Measurements from ENCODE around the gene CPNE6.

DNA sequence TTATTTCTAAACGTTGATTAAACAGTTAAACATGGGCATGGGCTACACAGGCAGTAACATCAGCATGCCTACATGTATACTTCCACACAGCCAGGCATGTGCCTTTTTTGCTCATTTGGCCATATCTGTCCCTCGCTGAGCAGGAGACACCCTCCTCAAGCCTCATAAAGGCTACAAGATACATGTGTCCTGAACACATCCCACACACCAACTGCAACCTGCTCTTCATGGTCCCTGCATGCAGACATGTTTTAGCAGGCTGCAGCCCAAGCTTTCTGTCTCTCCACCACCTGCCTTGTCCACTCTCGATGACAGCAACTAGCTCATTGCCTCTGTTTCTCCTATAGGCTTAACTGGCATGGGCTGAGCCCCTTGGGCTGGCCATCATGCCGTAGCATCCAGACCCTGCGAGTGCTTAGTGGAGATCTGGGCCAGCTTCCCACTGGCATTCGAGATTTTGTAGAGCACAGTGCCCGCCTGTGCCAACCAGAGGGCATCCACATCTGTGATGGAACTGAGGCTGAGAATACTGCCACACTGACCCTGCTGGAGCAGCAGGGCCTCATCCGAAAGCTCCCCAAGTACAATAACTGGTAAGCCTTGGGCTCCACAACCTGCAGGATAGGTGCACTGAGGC lies 25.3 kb downstream of the CPNE6 start:
- TF ChIP-seq POLR2A (IDR thresholded peaks at IDR 0.05): no peak
- TF ChIP-seq CTCF (IDR thresholded peaks at IDR 0.05): no peak
